ENCODE results near the gene POC1B.

Gene POC1B

DNA sequence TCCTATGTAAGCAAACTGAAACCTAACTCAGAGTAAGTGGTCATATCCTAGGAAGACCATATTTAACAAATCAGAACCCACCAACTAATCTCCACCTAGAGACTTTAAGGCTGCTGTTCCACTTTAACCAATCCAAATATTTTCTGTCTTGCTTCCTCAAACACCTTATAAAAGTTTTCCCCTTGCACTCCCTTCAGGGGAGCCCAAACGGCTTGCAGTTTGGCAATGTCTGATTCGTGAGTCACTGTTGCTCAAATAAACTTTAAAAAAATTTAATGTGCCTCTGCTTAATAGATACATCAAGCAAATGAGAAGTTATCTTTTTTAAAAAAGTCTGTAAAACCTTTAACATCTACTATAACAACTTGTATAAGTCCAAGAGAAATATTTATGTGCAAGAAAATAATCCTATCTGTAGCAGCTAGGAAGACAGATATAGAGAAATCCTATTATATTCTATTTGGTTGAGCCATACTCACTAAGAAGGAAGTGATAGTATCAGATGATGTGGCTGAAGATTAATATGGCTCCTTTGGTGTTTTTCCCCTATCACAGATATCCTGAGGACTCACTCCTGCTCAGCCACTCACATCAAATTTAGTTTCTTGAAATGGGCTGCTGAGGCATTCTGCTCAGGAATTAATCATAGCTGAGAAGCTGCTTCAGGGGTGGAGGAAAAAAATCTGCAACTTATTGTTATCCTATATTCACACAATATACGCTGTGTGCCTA, 108.4 kb downstream of the POC1B start:
- no peak for DNase-seq

DNA sequence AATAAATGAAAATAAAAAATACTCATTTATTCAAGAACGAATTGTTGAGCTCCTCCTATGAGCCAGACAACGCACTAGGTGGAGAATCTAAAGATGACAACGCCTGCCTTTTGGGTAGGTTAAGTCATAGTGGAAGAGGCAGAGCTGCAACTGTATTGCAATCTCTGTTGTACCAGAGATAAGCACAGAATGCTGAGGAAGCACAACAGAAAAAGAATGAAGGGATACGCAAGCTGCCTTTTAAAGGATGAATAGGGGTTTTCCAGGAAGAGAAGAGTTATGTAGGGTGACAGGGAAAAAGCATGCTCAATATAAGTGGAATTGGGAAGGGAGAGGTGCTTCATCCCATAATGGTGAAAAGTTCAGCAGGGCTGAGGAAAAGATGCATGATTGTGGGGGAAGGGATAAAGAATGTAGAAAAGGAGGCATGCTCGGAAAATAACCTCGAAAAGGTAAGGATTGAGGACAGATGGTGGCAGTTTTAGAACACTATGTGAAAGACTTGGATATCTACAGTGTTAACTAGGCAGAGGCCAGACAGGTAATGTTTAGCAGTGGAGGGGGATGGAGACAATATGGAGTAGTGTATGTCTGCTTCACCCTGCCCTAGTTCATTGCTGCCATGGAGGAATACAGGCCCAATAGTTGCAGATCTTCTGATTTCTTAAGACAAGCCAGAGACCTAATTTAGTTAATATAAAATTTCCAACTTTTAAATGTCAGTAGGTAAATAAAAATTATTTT, 109.6 kb downstream of the POC1B start:
- no peak for DNase-seq

DNA sequence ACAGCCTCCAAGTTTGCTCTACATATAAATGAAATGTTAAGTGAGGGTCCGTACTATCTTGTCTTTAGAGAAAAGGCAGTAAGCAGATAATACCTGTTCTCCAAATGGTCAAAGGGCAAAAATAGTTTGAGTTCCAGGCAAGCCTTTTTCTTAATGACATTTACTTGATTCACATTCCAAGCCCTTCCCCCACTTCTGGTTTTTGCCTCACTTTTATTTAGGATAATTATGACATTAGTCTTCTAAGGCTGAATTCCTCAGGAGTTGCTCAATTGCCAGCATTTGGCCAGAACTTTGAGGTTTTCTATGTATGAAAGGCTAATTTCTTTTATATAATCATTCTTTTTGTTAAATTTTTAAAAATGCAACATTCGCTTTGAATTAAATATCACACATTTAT, 111.0 kb downstream of the POC1B start:
- DNase-seq: no peak

DNA sequence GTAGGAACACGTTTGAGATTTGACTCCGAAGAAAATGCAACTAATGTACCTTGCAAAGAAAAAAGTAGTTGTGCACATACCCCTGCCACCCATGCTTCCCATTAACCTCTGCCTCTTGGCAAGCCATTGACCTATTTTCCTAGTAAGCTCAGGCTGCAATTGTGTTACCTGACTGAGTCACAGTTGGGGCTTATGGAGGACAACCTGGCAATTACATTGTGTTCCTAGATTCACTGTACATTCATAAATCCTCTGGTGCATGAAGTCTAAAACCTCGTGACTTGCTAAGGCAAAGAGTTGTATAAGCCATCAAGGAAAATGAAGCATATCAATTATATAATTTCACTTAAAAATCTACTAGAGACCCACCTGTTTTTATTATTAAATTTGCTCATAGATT, 111.5 kb downstream of the POC1B start:
- no peak for DNase-seq

DNA sequence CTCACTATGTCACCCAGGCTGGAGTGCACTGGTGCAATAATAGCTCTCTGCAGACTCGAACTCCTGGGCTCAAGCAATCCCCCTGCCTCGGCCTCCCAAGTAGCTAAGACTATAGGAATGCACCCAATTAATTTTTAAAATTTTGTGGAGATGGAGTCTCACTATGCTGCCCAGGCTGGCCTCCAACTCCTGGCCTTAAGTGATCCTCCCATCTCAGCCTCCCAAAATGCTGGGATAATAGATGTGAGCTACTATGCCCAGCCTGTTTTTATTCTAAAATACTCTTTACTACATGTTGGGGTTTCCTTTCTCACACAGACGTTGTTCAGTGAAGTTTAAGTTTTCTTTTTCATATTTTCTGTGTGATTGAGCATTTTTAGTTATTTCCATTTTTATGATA, 112.6 kb downstream of the POC1B start:
- DNase-seq: no peak

DNA sequence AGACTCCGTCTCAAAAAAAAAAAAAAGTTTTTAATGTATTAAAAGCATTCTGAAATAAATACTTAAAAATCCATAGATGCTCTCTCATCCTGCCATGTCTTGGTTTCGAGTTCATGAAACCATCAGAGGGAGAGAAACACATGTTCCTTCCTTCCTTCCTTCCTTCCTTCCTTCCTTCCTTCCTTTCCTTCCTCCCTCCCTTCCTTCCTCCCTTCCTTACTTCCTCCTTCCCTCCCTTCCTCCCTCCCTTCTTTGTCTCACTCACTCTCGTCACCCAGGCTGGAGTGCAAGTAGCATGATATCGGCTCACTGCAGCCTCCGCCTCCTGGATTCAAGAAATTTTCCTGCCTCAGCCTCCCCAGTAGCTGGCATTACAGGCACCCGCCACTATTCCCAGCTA, 113.2 kb downstream of the POC1B start:
- no peak for DNase-seq

DNA sequence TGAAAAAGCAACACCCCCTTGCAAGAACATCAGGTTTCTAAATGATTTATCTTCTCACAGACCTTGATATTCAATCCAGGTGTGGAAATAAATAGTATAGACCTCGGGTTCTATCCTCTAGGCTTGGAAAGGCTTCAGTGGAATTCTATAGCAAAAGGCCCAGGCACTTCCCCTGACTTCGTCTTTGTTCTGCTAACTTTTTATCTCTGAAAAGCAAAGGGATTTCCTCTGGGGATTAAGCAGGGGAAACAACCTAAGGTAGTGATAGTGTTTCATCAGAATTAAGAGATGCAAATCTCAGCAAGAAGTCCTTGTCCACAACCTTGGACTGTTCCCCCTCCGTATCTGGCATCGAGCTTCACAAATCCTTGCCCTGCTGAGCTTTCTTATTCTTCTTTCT, 114.0 kb downstream of the POC1B start:
- no peak for DNase-seq

DNA sequence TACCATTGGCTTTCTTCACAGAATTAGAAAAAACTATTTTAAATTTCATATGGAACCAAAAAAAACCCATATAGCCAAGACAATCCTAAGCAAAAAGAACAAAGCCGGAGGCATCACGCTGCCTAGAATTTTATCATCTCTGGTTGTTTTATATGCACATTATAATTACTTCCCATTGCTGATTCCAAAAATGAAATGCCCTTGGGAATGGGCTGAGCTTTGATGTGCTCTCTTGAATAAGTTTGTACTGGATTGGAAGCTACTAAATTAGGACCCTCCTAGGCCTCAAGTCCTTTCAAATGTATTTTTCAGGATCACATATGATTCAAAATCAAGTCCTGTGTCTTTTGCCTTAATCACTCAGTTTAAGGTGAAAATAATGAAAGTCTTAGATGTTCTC, 114.6 kb downstream of the POC1B start:
- no peak for DNase-seq

DNA sequence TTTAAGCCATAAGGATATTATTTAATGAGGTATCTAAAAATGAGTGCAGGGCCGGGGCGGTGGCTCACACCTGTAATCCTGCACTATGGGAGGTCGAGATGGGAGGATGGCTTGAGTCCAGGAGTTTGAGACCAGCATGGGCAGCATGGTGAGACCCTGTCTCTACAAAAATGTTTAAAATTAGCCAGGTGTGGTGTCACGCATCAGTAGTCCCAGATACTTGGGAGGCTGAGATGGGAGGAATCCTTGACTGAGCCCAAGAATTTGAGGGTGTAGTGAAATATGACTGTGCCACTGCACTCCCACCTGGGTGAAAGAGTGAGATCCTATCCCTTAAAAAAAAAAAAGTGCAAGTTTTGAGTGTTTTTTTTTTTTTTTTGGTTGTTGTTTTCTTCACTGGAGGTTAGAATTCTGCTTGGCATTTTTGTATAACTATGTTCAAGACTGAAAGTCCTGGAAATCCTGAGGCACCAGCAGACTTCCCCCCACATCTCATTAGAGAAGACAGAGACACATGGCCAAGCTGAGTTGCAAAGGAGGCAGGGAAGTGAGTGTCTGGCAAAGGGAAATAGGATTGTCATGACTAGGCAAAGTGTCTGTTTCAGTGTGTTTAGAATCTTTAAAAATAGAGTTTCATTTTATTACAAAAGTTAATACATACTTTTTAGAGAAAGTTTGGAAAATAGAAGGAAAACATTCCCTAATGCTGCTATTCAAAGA, 120.1 kb downstream of the POC1B start:
- DNase-seq: no peak

DNA sequence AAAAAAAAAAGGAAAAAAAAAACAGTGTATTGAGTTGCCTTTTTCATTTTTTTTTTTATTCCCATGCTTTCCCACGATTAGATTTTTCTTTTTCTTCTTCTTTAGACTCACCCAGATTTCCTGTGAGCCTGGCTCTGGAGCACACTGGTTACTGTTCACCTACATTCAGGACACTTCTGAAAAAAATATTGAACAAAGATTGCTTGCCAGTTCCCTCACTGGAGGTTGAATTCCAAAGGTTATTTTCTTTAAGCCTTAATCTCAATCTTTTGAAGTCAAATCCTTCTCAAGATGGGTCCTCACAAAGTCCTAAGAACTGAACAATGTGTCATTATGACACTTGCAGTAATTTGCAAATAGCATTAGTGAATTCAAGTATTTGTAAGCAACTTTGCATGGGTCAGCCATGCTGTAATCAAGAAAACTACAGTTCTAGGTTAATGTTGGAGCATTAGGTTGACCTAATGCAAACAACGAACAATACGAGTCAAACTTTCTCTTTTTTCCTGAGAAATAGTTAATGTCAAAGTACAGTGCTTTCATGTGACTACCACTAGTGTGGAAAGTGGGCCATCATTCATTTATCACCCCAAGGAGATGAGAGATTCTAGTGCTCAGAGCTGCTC, 124.3 kb downstream of the POC1B start:
- no peak for DNase-seq

DNA sequence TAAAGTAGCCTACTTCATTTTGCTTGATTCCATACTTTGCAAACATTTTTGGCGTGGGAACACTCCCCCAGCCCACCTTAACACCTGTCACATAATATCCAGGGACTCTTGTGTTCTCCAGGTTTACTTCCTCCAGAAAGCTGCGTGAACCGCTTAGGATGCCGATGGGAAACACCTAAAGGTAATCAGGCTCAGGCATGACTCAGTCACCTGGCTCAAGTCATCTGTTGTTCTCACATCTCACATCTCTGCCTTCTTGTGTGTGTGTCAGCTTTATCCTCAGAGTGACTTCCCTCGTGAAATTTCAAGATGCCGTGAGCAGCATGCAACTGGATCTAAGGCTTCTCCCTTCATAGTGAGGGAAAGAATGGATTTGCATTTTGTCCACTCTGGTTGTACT, 125.4 kb downstream of the POC1B start:
- no peak for DNase-seq

DNA sequence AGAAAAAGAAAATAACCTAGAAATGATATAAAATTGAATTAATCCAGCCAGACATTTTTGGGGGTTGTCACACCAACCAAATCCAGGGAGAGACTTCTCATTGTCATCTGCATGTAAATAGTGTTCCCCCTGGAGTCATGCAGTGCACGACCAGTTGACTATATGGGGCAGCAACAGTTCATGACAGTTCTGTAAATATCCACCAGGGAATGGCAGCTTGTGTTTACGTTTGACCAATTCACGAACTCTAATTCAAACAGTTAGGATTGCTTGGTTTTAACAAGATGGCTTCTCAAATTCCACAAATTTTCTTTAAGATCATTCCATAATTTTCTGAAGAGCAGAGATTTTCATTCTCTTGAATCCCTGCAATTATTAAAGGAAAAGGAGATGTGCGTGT, 130.1 kb downstream of the POC1B start:
- no peak for DNase-seq

DNA sequence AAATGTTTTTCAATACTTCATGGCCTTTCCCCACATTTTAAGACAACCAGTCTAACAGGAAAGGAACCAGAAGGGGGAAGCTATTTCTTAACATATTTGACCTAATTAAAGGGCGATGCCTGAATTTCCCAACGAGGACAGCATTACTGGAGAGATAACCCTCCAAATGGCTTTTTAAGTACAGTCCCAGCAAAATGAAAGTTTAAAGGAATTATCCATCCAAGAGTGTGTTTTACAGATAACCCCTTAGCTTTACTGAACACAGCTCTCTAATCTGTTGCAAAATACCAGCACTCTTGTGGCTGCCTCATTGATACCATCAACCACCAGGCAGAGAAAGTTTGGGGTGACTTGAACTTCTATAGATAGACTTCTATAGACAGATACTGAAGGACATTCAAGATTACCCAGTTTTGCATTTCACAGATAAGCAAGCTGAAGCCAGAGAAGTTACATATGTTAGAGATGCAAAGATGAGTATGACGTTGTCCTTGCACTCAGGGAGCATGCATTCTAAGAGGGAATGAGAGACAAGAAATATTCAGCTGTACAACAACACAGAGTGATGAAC, 132.2 kb downstream of the POC1B start:
- no peak for DNase-seq

DNA sequence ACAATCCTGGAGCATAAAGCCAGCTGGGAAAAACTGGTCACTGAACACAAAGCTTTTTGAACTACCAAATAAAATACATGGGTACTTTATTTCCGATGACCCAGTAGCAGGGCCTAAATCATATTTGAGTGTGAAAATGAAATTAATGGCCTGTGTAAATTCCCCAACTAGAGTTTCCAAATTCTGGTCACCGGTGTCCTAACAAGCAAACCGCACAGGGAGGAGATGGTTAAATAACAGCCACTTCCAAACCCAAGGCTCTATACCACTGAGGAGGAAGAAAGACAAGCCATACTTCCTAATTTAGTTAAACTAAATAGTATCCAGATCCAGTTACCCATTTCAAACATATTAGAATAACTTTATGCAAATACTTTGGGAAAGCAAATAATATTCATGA, 133.5 kb downstream of the POC1B start:
- DNase-seq: no peak

DNA sequence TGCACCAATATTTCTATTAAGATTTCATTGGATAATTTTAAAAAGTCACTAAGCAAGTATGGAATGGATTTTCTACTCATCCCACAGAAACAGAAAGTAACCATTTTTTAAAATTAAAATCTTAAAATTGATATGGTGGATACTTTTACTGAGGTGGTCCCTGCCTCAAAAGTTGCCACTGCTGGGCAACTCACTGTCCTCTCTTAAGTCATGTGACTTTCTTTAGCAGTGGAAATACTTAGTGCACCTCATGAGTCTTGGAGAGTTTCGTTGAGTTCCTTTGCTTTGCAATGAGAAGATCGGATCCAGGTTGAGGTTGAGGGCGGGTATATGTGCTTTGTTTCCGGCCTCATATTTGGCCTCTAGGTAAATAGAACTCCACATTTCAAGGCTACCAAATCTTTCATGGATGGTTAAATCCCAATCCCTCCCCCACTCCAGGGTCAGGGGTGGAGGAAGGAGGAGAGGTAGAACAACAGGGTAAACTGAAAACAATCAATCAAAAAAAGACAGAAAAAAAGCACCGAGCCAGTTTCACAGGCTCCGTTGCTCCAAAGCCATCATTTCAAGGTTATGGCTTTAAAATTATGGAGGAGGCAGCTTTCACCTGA, 134.0 kb downstream of the POC1B start:
- no peak for DNase-seq

DNA sequence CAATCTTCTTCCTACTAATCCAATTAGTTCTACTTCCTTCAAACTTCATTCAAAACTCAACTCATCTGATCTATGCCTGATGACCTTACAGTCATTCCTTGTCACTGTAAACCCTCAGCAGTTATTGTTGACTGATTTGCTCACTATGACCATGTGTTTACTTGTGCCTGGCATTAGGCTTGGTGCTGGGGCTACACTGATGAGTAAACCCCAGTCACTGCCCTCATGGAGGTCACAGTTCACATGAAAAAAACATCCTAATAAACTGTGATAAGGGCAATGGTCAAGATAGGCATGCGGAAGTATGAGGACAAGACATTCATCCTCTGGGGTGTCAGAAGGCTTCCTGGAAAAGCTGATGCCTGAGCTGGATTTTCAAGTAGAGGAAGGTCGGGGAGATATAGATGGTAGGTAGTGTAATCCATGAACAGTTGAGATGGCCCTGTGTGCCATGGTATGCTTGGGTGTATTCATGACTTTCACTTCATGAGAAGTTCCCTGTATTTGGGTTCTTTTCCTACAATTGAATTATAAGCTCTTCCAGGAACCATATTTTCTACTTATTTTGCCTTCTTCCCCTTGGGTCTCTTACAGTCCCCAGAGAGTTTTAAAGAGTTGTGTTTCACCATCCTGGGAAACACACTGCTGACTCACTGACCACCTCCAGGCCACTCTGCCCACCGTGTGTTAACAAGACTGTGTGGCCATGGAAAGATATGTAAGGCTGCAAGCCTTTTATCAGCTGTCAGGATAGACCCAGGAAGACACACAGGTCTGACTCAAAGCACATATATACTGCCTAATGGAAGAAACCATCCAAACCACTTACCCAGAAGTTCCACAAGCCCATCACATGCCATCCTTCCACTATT, 134.8 kb downstream of the POC1B start:
- DNase-seq: no peak

DNA sequence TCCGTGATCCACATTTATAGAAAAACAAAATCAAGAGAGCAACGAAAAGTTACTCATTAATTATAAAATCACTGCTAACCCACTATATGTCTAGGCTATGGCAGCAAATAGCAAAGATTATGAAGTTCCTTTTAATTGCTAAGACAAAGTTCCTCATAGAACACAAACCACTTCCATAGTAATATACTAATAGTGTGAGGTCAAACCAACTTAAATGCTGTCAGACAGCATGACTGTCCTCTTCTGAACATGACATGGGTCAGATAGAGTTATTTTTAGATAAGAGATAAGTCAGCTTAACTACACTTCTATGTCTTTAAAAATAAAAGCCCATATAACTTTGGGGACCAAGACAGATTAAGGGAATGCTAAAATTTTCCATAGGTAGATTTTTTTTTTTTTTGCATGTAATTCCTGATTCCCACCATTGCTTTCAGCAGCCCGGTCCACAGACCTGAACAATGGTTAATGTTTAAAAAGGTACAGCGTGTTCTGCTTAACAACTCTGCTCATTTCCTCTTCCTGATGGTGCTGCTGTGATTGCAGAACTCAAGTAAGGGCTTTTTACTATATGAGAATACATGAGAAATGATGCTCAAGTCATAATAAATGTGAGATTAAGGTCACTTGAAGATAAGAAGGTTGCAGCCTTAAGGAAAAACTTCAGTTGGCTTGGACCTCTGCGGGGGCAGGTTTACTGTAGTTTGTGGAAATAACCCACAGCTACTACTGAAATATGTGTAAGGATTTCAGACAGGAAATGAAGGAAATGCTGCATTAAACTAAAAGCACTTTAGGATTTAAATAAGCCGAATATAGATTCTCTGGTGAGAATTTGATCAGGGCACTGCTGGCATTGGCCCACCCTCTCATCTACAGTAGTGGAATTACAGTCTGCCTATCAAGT, 135.8 kb downstream of the POC1B start:
- no peak for DNase-seq

DNA sequence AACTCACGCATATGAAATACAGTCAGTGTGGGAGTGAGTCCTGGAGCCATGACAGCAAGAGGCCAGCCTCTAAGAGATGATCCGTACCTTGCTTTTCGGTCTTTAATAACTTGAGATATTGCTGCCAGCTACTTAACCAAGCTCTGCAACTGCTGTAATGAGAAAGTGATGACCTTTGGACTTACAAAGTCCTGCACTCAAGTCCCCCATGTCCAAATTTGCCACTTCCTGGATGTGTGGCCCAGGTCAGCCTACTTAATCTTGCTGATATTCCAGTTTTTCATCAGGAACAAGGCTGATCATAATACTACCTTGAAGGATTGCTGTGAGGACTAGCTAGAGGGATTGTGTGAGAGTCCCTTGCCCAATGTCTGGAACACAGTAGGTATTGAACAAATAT, 139.7 kb downstream of the POC1B start:
- DNase-seq: no peak

DNA sequence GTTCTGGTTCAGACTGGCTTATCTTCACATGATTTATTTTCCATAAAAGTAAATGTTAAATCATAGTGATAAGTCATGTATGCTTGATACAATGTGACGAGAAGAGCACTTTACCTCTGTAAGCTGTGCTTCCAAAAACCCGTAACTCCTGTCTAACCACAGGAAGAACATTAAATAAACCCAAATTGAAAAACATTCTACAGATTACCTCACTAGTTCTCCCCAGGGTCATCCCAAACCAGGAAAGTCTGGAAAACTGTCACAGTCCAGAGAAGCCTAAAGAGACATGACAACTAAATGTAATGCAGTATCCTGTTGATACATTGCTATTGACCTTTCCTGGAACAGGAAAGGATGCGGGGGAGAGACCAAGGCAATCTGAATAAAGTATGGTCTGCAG, 141.0 kb downstream of the POC1B start:
- no peak for DNase-seq

DNA sequence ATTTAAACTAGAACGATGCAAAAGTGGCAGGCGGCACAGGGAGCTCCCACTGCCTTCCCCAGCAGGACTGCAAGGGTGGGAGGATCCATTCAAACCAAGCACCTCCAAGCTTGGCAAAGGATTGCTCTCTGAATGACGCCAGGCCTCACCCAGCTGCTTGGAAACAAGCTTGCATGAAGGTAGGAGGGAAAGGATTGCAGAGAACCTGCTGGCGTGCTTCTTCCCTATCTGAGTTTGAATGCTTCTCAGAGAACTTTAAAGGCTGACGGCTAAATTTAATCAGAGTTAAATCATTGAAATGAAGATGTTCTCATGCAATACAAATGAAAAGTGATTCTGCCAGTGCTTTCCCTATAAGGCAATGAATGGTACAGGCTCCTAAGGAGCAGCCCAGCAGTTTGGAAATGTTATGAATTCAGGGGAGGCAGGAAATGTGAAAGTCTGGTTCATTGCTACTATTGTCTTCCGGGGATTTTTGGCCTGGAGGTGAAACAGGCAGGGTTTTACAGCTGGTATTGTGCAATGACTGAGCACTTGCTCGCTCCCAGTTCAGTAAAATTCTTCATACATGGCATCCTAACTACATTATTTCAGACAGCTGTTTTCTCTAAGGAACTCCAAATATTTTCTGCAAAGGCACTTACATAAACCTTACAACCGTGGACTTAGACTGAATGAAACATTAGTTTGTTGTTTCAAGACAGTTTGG, 141.6 kb downstream of the POC1B start:
- no peak for DNase-seq

Data from NCI-H1105 treated with DMSO at 0.1 percent for 48 hours (cell line).